Measurements from ENCODE around the gene COL8A2. TPM values are rescaled to one million over a fixed set of nuclear protein-coding genes. Genes with fewer than 3 reads are reported as not detected.

The COL8A2 gene
- total and polyA plus RNA-seq, 2 donors: 6.7 to 11.5 TPM

GRCh38 chr1:36080236-36080635 is 44.8 kb downstream of the COL8A2 start:
- Histone ChIP-seq H3K9me3 (ENCODE audit: control insufficient read depth in 2 of 2, insufficient read depth in 1 of 2, low read length in 1 of 2) (no peaks in the 10 kb centered on the region), H3K27me3 (ENCODE audit: control insufficient read depth in 2 of 2, insufficient read depth in 1 of 2, low read length in 1 of 2) (peaks cover 8 to 28% of the 10 kb centered on the region in 2 donors), H3K36me3 (ENCODE audit: control insufficient read depth in 2 of 2, insufficient read depth in 2 of 2, low read length in 1 of 2) (no peaks in the 10 kb centered on the region), H3K4me1 (ENCODE audit: control insufficient read depth in 2 of 2, insufficient read depth in 2 of 2, low read length in 2 of 2) (peaks cover 0 to 2% of the 10 kb centered on the region in 2 donors), H3K27ac (ENCODE audit: low read depth in 1 of 2, low read length in 1 of 2) (no peak overlapping the region), H3K4me3 (ENCODE audit: low read length in 2 of 2) (no peak overlapping the region)
- no peak for DNase-seq (ENCODE audit: low read depth in 6 of 9, low spot score in 9 of 9)
- WGBS: 92% methylated on average over 3 of the region's 3 CpGs

- Histone ChIP-seq H3K4me3 (ENCODE audit: low read length in 2 of 2) (no peak overlapping the region), H3K27ac (ENCODE audit: low read depth in 1 of 2, low read length in 1 of 2) (no peak overlapping the region), H3K36me3 (ENCODE audit: control insufficient read depth in 2 of 2, insufficient read depth in 2 of 2, low read length in 1 of 2) (no peaks in the 10 kb centered on the region), H3K27me3 (ENCODE audit: control insufficient read depth in 2 of 2, insufficient read depth in 1 of 2, low read length in 1 of 2) (peaks cover 0 to under 1% of the 10 kb centered on the region in 2 donors), H3K4me1 (ENCODE audit: control insufficient read depth in 2 of 2, insufficient read depth in 2 of 2, low read length in 2 of 2) (no peaks in the 10 kb centered on the region), H3K9me3 (ENCODE audit: control insufficient read depth in 2 of 2, insufficient read depth in 1 of 2, low read length in 1 of 2) (no peaks in the 10 kb centered on the region)
- no peak for DNase-seq (ENCODE audit: low read depth in 6 of 9, low spot score in 9 of 9)
- 87% methylated on average over 4 of the region's 4 CpGs for WGBS
Measured at GRCh38 chr1:36076979-36077573, 47.9 kb downstream of the COL8A2 start.

DNA sequence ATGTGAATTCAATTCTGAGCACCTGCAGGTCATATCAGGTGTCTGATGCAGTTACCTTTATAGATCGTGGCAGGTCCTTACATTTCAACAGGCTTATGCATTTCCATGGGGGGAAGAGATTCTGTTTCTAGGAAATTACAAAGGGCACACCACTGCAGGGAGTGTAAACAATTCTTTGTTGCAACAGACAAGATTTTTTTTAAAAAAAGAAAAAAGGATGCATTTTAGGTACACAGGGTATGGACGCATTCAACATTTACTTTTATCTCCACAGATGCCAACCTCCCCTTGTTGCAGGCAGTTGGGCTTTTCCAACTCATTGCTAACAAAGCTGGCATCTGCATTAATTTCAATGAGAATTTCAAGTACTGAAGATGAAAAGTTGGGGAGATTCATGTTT is 54.7 kb downstream of the COL8A2 start:
- Histone ChIP-seq H3K36me3 (ENCODE audit: control insufficient read depth in 2 of 2, insufficient read depth in 2 of 2, low read length in 1 of 2) (no peaks in the 10 kb centered on the region), H3K9me3 (ENCODE audit: control insufficient read depth in 2 of 2, insufficient read depth in 1 of 2, low read length in 1 of 2) (no peaks in the 10 kb centered on the region), H3K27ac (ENCODE audit: low read depth in 1 of 2, low read length in 1 of 2) (no peak overlapping the region), H3K4me1 (ENCODE audit: control insufficient read depth in 2 of 2, insufficient read depth in 2 of 2, low read length in 2 of 2) (no peaks in the 10 kb centered on the region), H3K4me3 (ENCODE audit: low read length in 2 of 2) (no peak overlapping the region), H3K27me3 (ENCODE audit: control insufficient read depth in 2 of 2, insufficient read depth in 1 of 2, low read length in 1 of 2) (no peaks in the 10 kb centered on the region)
- no peak for DNase-seq (ENCODE audit: low read depth in 6 of 9, low spot score in 9 of 9)
- 95% methylated on average over 2 of the region's 2 CpGs for WGBS

GRCh38 chr1:36068866-36069265 is 56.2 kb downstream of the COL8A2 start:
- no peaks in the 10 kb centered on the region for H3K27me3 ChIP-seq (ENCODE audit: control insufficient read depth in 2 of 2, insufficient read depth in 1 of 2, low read length in 1 of 2)
- WGBS: 97% methylated on average over 2 of the region's 2 CpGs
- no peak overlapping the region for H3K27ac ChIP-seq (ENCODE audit: low read depth in 1 of 2, low read length in 1 of 2)
- DNase-seq (ENCODE audit: low read depth in 6 of 9, low spot score in 9 of 9): no peak
- H3K4me3 ChIP-seq (ENCODE audit: low read length in 2 of 2): no peak overlapping the region
- no peaks in the 10 kb centered on the region for H3K4me1 ChIP-seq (ENCODE audit: control insufficient read depth in 2 of 2, insufficient read depth in 2 of 2, low read length in 2 of 2)
- H3K36me3 ChIP-seq (ENCODE audit: control insufficient read depth in 2 of 2, insufficient read depth in 2 of 2, low read length in 1 of 2): no peaks in the 10 kb centered on the region
- no peaks in the 10 kb centered on the region for H3K9me3 ChIP-seq (ENCODE audit: control insufficient read depth in 2 of 2, insufficient read depth in 1 of 2, low read length in 1 of 2)

GRCh38 chr1:36067871-36068270 is 57.2 kb downstream of the COL8A2 start:
- Histone ChIP-seq H3K9me3 (ENCODE audit: control insufficient read depth in 2 of 2, insufficient read depth in 1 of 2, low read length in 1 of 2) (no peaks in the 10 kb centered on the region), H3K4me3 (ENCODE audit: low read length in 2 of 2) (no peak overlapping the region), H3K36me3 (ENCODE audit: control insufficient read depth in 2 of 2, insufficient read depth in 2 of 2, low read length in 1 of 2) (no peaks in the 10 kb centered on the region), H3K27me3 (ENCODE audit: control insufficient read depth in 2 of 2, insufficient read depth in 1 of 2, low read length in 1 of 2) (no peaks in the 10 kb centered on the region), H3K4me1 (ENCODE audit: control insufficient read depth in 2 of 2, insufficient read depth in 2 of 2, low read length in 2 of 2) (no peaks in the 10 kb centered on the region), H3K27ac (ENCODE audit: low read depth in 1 of 2, low read length in 1 of 2) (no peak overlapping the region)
- no peak for DNase-seq (ENCODE audit: low read depth in 6 of 9, low spot score in 9 of 9)

DNA sequence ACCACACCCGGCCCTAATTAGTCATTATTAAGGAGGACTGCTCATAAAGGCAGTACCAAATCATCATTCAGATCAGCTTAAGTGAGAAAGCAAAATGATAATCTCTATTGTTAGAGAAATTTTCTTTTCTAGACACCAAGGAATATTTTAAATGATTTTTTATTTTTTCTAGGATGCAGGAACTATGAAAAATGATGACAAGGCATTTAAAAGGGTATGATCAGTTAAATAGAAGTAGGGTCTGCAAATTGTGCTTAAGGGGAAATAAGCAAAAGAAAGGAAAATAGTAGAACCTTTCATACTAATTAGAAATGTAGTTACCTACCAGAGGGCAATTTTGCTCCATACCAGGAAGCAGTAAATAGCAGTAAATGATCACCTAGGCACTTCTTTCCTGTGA is 62.7 kb downstream of the COL8A2 start:
- H3K27ac ChIP-seq (ENCODE audit: low read depth in 1 of 2, low read length in 1 of 2): no peak overlapping the region

GRCh38 chr1:36055706-36056105 is 69.3 kb downstream of the COL8A2 start:
- Histone ChIP-seq H3K27me3 (ENCODE audit: control insufficient read depth in 2 of 2, insufficient read depth in 1 of 2, low read length in 1 of 2) (no peaks in the 10 kb centered on the region), H3K9me3 (ENCODE audit: control insufficient read depth in 2 of 2, insufficient read depth in 1 of 2, low read length in 1 of 2) (no peaks in the 10 kb centered on the region), H3K36me3 (ENCODE audit: control insufficient read depth in 2 of 2, insufficient read depth in 2 of 2, low read length in 1 of 2) (peaks cover 0 to 8% of the 10 kb centered on the region in 2 donors), H3K27ac (ENCODE audit: low read depth in 1 of 2, low read length in 1 of 2) (no peak overlapping the region), H3K4me3 (ENCODE audit: low read length in 2 of 2) (no peak overlapping the region), H3K4me1 (ENCODE audit: control insufficient read depth in 2 of 2, insufficient read depth in 2 of 2, low read length in 2 of 2) (no peaks in the 10 kb centered on the region)
- 97% methylated on average over 5 of the region's 5 CpGs for WGBS
- DNase-seq (ENCODE audit: low read depth in 6 of 9, low spot score in 9 of 9): no peak

More for the DNA sequence above, 62.7 kb downstream of the COL8A2 start:
- no peaks in the 10 kb centered on the region for H3K4me1 ChIP-seq (ENCODE audit: control insufficient read depth in 2 of 2, insufficient read depth in 2 of 2, low read length in 2 of 2)
- WGBS: 98% methylated on average over 1 of the region's 1 CpG
- no peaks in the 10 kb centered on the region for H3K9me3 ChIP-seq (ENCODE audit: control insufficient read depth in 2 of 2, insufficient read depth in 1 of 2, low read length in 1 of 2)
- H3K4me3 ChIP-seq (ENCODE audit: low read length in 2 of 2): no peak overlapping the region
- H3K27me3 ChIP-seq (ENCODE audit: control insufficient read depth in 2 of 2, insufficient read depth in 1 of 2, low read length in 1 of 2): no peaks in the 10 kb centered on the region
- DNase-seq (ENCODE audit: low read depth in 6 of 9, low spot score in 9 of 9): no peak
- H3K36me3 ChIP-seq (ENCODE audit: control insufficient read depth in 2 of 2, insufficient read depth in 2 of 2, low read length in 1 of 2): no peaks in the 10 kb centered on the region

GRCh38 chr1:36053978-36054377 is 71.0 kb downstream of the COL8A2 start:
- no peaks in the 10 kb centered on the region for H3K4me1 ChIP-seq (ENCODE audit: control insufficient read depth in 2 of 2, insufficient read depth in 2 of 2, low read length in 2 of 2)
- peaks cover 0 to 8% of the 10 kb centered on the region in 2 donors for H3K36me3 ChIP-seq (ENCODE audit: control insufficient read depth in 2 of 2, insufficient read depth in 2 of 2, low read length in 1 of 2)
- no peak overlapping the region for H3K27ac ChIP-seq (ENCODE audit: low read depth in 1 of 2, low read length in 1 of 2)
- DNase-seq (ENCODE audit: low read depth in 6 of 9, low spot score in 9 of 9): no peak
- no peaks in the 10 kb centered on the region for H3K27me3 ChIP-seq (ENCODE audit: control insufficient read depth in 2 of 2, insufficient read depth in 1 of 2, low read length in 1 of 2)
- no peaks in the 10 kb centered on the region for H3K9me3 ChIP-seq (ENCODE audit: control insufficient read depth in 2 of 2, insufficient read depth in 1 of 2, low read length in 1 of 2)
- H3K4me3 ChIP-seq (ENCODE audit: low read length in 2 of 2): no peak overlapping the region

GRCh38 chr1:36051821-36052220 is 73.2 kb downstream of the COL8A2 start:
- no peak overlapping the region for H3K27ac ChIP-seq (ENCODE audit: low read depth in 1 of 2, low read length in 1 of 2)
- H3K4me3 ChIP-seq (ENCODE audit: low read length in 2 of 2): no peak overlapping the region
- H3K27me3 ChIP-seq (ENCODE audit: control insufficient read depth in 2 of 2, insufficient read depth in 1 of 2, low read length in 1 of 2): no peaks in the 10 kb centered on the region
- H3K36me3 ChIP-seq (ENCODE audit: control insufficient read depth in 2 of 2, insufficient read depth in 2 of 2, low read length in 1 of 2): peaks cover 2 to 9% of the 10 kb centered on the region in 2 donors
- H3K4me1 ChIP-seq (ENCODE audit: control insufficient read depth in 2 of 2, insufficient read depth in 2 of 2, low read length in 2 of 2): no peaks in the 10 kb centered on the region
- no peak for DNase-seq (ENCODE audit: low read depth in 6 of 9, low spot score in 9 of 9)
- peaks cover 0 to 6% of the 10 kb centered on the region in 2 donors for H3K9me3 ChIP-seq (ENCODE audit: control insufficient read depth in 2 of 2, insufficient read depth in 1 of 2, low read length in 1 of 2)
